Measurements from ENCODE around the gene INTS7. TPM values are rescaled to one million over a fixed set of nuclear protein-coding genes. Genes with fewer than 3 reads are reported as not detected.

The INTS7 gene
- total RNA-seq, 1 donor from 2014 or later, result 20.7 TPM

GRCh38 chr1:212021563-212021962 is 13.8 kb downstream of the INTS7 start:
- no peak overlapping the region for H3K4me2 ChIP-seq
- H3K27me3 ChIP-seq, result no peaks in the 10 kb centered on the region
- no peak for TF ChIP-seq EZH2phosphoT487 (IDR thresholded peaks at IDR 0.05)
- no peak for TF ChIP-seq CTCF (IDR thresholded peaks at IDR 0.05)
- no peak for TF ChIP-seq EZH2 (IDR thresholded peaks at IDR 0.05)
- H3F3A ChIP-seq (ENCODE audit: low read depth), result no peaks in the 10 kb centered on the region
- no peaks in the 10 kb centered on the region for H3K4me1 ChIP-seq
- DNase-seq (ENCODE audit: low spot score), result no peak
- no peak overlapping the region for H2AFZ ChIP-seq (replicated peaks)
- peaks cover 10% of the 10 kb centered on the region for H3K9me3 ChIP-seq (ENCODE audit: low read depth)
- peaks cover 4% of the 10 kb centered on the region for H4K20me1 ChIP-seq (ENCODE audit: low read depth)
- H3K4me1 Mint-ChIP-seq, result no peaks in the 10 kb centered on the region
- peaks cover 27% of the 10 kb centered on the region for H3K36me3 Mint-ChIP-seq
- peaks cover 49% of the 10 kb centered on the region for H3K79me2 ChIP-seq (ENCODE audit: low read depth)
- H3K9ac ChIP-seq, result no peak overlapping the region
- no peak overlapping the region for H3K4me3 Mint-ChIP-seq
- H3K27ac ChIP-seq, result no peak overlapping the region
- H3K4me3 ChIP-seq, result no peak overlapping the region
- peaks cover 17% of the 10 kb centered on the region for H3K9me3 Mint-ChIP-seq
- peaks cover 9% of the 10 kb centered on the region for H3K36me3 ChIP-seq
- H3K27me3 Mint-ChIP-seq (ENCODE audit: insufficient read depth, low read depth), result no peaks in the 10 kb centered on the region
- H3K27ac Mint-ChIP-seq, result no peak overlapping the region

- H3K9me3 Mint-ChIP-seq, result peaks cover 15% of the 10 kb centered on the region
- no peaks in the 10 kb centered on the region for H3K4me1 Mint-ChIP-seq
Measured at GRCh38 chr1:212020975-212021374, 14.4 kb downstream of the INTS7 start.

GRCh38 chr1:212013672-212014071 is 21.7 kb downstream of the INTS7 start:
- TF ChIP-seq EZH2phosphoT487 (IDR thresholded peaks at IDR 0.05), result no peak
- TF ChIP-seq CTCF (IDR thresholded peaks at IDR 0.05), result no peak
- TF ChIP-seq EZH2 (IDR thresholded peaks at IDR 0.05), result no peak

More at GRCh38 chr1:212020975-212021374, 14.4 kb downstream of the INTS7 start:
- TF ChIP-seq EZH2 (IDR thresholded peaks at IDR 0.05) (no peak), CTCF (IDR thresholded peaks at IDR 0.05) (no peak), EZH2phosphoT487 (IDR thresholded peaks at IDR 0.05) (no peak)
- H3K27me3 Mint-ChIP-seq (ENCODE audit: insufficient read depth, low read depth), result no peaks in the 10 kb centered on the region
- no peak overlapping the region for H3K27ac Mint-ChIP-seq
- no peak overlapping the region for H3K4me3 ChIP-seq
- no peaks in the 10 kb centered on the region for H3K4me1 ChIP-seq
- H3K4me3 Mint-ChIP-seq, result no peak overlapping the region
- DNase-seq (ENCODE audit: low spot score), result no peak
- no peak overlapping the region for H3K4me2 ChIP-seq
- peaks cover 43% of the 10 kb centered on the region for H3K79me2 ChIP-seq (ENCODE audit: low read depth)
- H3K9ac ChIP-seq, result no peak overlapping the region
- no peaks in the 10 kb centered on the region for H3K27me3 ChIP-seq
- no peak overlapping the region for H2AFZ ChIP-seq (replicated peaks)
- H4K20me1 ChIP-seq (ENCODE audit: low read depth), result peaks cover 4% of the 10 kb centered on the region
- peaks cover 9% of the 10 kb centered on the region for H3K36me3 ChIP-seq
- H3K9me3 ChIP-seq (ENCODE audit: low read depth), result peaks cover 10% of the 10 kb centered on the region
- peaks cover 31% of the 10 kb centered on the region for H3K36me3 Mint-ChIP-seq
- H3K27ac ChIP-seq, result no peak overlapping the region
- no peaks in the 10 kb centered on the region for H3F3A ChIP-seq (ENCODE audit: low read depth)

More at GRCh38 chr1:212013672-212014071, 21.7 kb downstream of the INTS7 start:
- Mint-ChIP-seq H3K9me3 (no peaks in the 10 kb centered on the region), H3K36me3 (peaks cover 16% of the 10 kb centered on the region), H3K27me3 (ENCODE audit: insufficient read depth, low read depth) (peaks cover 2% of the 10 kb centered on the region), H3K27ac (no peak overlapping the region), H3K4me1 (no peaks in the 10 kb centered on the region), H3K4me3 (no peak overlapping the region)
- Histone ChIP-seq H2AFZ (replicated peaks) (no peak overlapping the region), H4K20me1 (ENCODE audit: low read depth) (no peaks in the 10 kb centered on the region), H3K4me2 (no peak overlapping the region), H3K9ac (no peak overlapping the region), H3K27me3 (no peaks in the 10 kb centered on the region), H3K4me1 (no peaks in the 10 kb centered on the region), H3K9me3 (ENCODE audit: low read depth) (no peaks in the 10 kb centered on the region), H3K4me3 (no peak overlapping the region), H3K27ac (no peak overlapping the region), H3F3A (ENCODE audit: low read depth) (peaks cover 7% of the 10 kb centered on the region), H3K36me3 (no peaks in the 10 kb centered on the region), H3K79me2 (ENCODE audit: low read depth) (no peaks in the 10 kb centered on the region)
- no peak for DNase-seq (ENCODE audit: low spot score)

Data from neural progenitor cell (in vitro differentiated cells).